HepG2 (cell line): Measurements from ENCODE around the gene RNASE13. TPM values are rescaled to one million over a fixed set of nuclear protein-coding genes. Genes with fewer than 3 reads are reported as not detected.

Experiments used
- AGO1 ChIP-seq: fragments of 200-400 bp; formaldehyde crosslinking; IDR thresholded peaks from 2 replicates; pipeline ENCODE4 v1.6.1; 2017; ENCODE audit warnings: mild to moderate bottlenecking, low read depth, low read length, moderate library complexity; ENCODE audit not compliant: poor library complexity, severe bottlenecking
- BRCA1 ChIP-seq: sonication (generic); formaldehyde crosslinking; IDR thresholded peaks from 2 replicates; pipeline ENCODE4 v1.4.0; 2020; ENCODE audit warnings: missing genetic modification reagents
- ETV6 ChIP-seq: sonication (generic); formaldehyde crosslinking; conservative IDR thresholded peaks from 2 replicates; pipeline ENCODE4 v1.4.0; 2020; ENCODE audit warnings: missing genetic modification reagents
- PHF21A ChIP-seq: sonication (generic); formaldehyde crosslinking; IDR thresholded peaks from 2 replicates; pipeline ENCODE4 v1.5.0; 2020; ENCODE audit warnings: mild to moderate bottlenecking, missing genetic modification reagents
- REXO4 ChIP-seq: sonication (generic); formaldehyde crosslinking; IDR thresholded peaks from 2 replicates; pipeline ENCODE4 v1.8.0; 2022; ENCODE audit warnings: missing genetic modification reagents, mild to moderate bottlenecking, borderline replicate concordance
- RFX3 ChIP-seq: IDR thresholded peaks from 2 replicates; pipeline ENCODE4 v1.6.1; 2016; ENCODE audit warnings: missing biosample characterization, missing genetic modification reagents
- SIN3B ChIP-seq: fragments of 150-350 bp; IDR thresholded peaks from 2 replicates; pipeline ENCODE4 v1.6.1; 2014; ENCODE audit warnings: low read length
- SP140L ChIP-seq: sonication (generic); formaldehyde crosslinking; IDR thresholded peaks from 2 replicates; pipeline ENCODE4 v1.4.0; 2020; ENCODE audit warnings: missing genetic modification reagents, borderline replicate concordance
- SP2 ChIP-seq: sonication (generic); formaldehyde crosslinking; IDR thresholded peaks from 2 replicates; pipeline ENCODE4 v1.5.1; 2020; ENCODE audit warnings: mild to moderate bottlenecking, missing genetic modification reagents
- STAT5B ChIP-seq: sonication (generic); formaldehyde crosslinking; IDR thresholded peaks from 2 replicates; pipeline ENCODE4 v1.4.0; 2020; ENCODE audit warnings: missing genetic modification reagents
- TEAD2 ChIP-seq: sonication (generic); formaldehyde crosslinking; IDR thresholded peaks from 2 replicates; pipeline ENCODE4 v1.9.0; 2021; ENCODE audit warnings: missing genetic modification reagents
- ZBTB42 ChIP-seq: sonication (generic); formaldehyde crosslinking; IDR thresholded peaks from 2 replicates; pipeline ENCODE4 v1.5.0; 2020; ENCODE audit warnings: mild to moderate bottlenecking, missing genetic modification reagents
- ZIK1 ChIP-seq: sonication (generic); formaldehyde crosslinking; IDR thresholded peaks from 2 replicates; pipeline ENCODE4 v1.5.0; 2020; ENCODE audit warnings: mild to moderate bottlenecking, low read depth, missing genetic modification reagents, borderline replicate concordance
- ZNF263 ChIP-seq: sonication (generic); formaldehyde crosslinking; IDR thresholded peaks from 2 replicates; pipeline ENCODE4 v1.4.0; 2020; ENCODE audit warnings: missing genetic modification reagents
- ZNF468 ChIP-seq: sonication (generic); formaldehyde crosslinking; IDR thresholded peaks from 2 replicates; pipeline ENCODE4 v1.8.0; 2022; ENCODE audit warnings: mild to moderate bottlenecking, moderate library complexity, missing genetic modification reagents
- ZNF558 ChIP-seq: sonication (generic); formaldehyde crosslinking; IDR thresholded peaks from 2 replicates; pipeline ENCODE4 v1.9.0; 2022; ENCODE audit warnings: mild to moderate bottlenecking, missing genetic modification reagents, borderline replicate concordance
- ZNF567 ChIP-seq: sonication (generic); formaldehyde crosslinking; IDR thresholded peaks from 2 replicates; pipeline ENCODE4 v1.8.1; 2023; ENCODE audit warnings: mild to moderate bottlenecking, missing genetic modification reagents, borderline replicate concordance
- ZNF572 ChIP-seq: sonication (generic); formaldehyde crosslinking; IDR thresholded peaks from 2 replicates; pipeline ENCODE4 v1.5.1; 2020; ENCODE audit warnings: mild to moderate bottlenecking, missing genetic modification reagents
- polyA plus RNA-seq, 8 experiments: library from polyadenylated mRNA; depleted of rRNA in 3 of 8; stranded (reverse) in 7 of 8; unstranded in 1 of 8; fragments of >200 nt; fragmentation: Illumina TruSeq in 4 of 8; extraction: Trizol in 4 of 8; gene quantifications; 2 replicates each; pipeline versions ENCODE4 v1.2.1 to v1.2.3, GENCODE V29; 2011 to 2016; ENCODE audit warnings: low read depth in 4 of 8, missing spikeins in 1 of 8, mixed read lengths in 1 of 8; ENCODE audit not compliant: insufficient read depth in 1 of 8
- total RNA-seq, 5 experiments: library from RNA; depleted of rRNA; stranded (reverse); fragments of >200 nt; fragmentation: Illumina TruSeq; extraction: Trizol; gene quantifications; 2 replicates each; pipeline ENCODE4 v1.2.3, GENCODE V29; 2016; ENCODE audit warnings: low read depth in 1 of 5
- TF ChIP-seq, protein P1 (sequence below): IDR thresholded peaks from 2 replicates; pipeline ENCODE4 v1.6.1; 2016
- TF ChIP-seq, protein P2 (sequence below): sonication (generic); formaldehyde crosslinking; IDR thresholded peaks from 2 replicates; pipeline ENCODE4 v1.5.0; 2020; ENCODE audit warnings: missing genetic modification reagents, mild to moderate bottlenecking, borderline replicate concordance
- TF ChIP-seq, protein P3 (sequence below): sonication (generic); formaldehyde crosslinking; IDR thresholded peaks from 2 replicates; pipeline ENCODE4 v1.4.0; 2020; ENCODE audit warnings: mild to moderate bottlenecking, missing genetic modification reagents
- TF ChIP-seq, protein P4 (sequence below): sonication (generic); formaldehyde crosslinking; IDR thresholded peaks from 2 replicates; pipeline ENCODE4 v1.8.0; 2022; ENCODE audit warnings: mild to moderate bottlenecking, missing genetic modification reagents, moderate library complexity
- TF ChIP-seq, protein P5 (sequence below): sonication (generic); formaldehyde crosslinking; IDR thresholded peaks from 2 replicates; pipeline ENCODE4 v1.5.1; 2020; ENCODE audit warnings: missing genetic modification reagents, mild to moderate bottlenecking, borderline replicate concordance
- TF ChIP-seq, protein P6 (sequence below): sonication (generic); formaldehyde crosslinking; conservative IDR thresholded peaks from 2 replicates; pipeline ENCODE4 v1.8.1; 2023; ENCODE audit warnings: missing genetic modification reagents

The RNASE13 gene
- total and polyA plus RNA-seq, 2 of the 13 experiments (the other 11 are each of a cell fraction or from before 2014, with no cell fraction given): 1.0 TPM; not detected in 1

DNA sequence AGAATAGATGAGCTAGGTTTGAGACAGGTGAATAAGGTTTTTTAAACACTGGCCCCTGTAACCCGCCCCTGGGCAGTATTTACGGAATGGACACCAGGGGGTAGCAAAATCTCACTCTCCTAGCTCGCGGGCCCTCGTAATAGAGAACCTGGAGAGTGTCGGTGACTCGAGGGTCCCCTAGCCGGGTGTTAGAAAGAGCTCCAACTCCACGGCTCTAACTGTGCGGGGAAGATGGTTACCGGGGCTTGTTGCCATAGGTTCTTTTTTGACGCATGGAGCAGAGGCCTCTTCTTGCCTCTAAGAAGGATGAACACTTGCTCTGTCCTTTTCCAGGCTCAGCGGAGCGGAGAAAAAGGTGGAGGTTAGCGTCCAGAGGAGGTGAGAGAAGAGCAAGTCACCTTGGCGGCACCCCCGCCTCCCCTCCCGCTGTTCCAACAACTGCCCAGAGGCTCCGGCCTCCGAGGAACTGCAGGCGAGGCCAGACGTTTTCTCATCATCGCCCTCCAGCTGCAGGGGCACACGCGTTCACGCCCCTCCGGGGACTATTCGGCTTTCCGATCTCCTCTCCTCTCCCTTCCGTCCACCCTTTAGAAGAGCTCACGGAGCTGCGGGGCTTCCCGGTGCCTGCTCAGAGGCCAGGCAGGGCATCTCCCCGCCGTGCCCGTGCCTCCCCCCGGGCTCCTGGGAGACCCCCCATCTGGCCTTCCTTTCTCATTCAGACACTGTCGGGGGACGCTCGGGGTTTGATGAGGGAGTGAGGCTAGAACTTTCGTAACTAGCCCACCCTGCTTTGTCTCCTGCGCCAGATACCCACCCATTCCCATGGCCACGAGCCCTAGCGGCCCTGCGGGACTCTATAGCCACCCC lies 34.1 kb upstream of the RNASE13 start (continued):
- TF ChIP-seq, protein P1, sequence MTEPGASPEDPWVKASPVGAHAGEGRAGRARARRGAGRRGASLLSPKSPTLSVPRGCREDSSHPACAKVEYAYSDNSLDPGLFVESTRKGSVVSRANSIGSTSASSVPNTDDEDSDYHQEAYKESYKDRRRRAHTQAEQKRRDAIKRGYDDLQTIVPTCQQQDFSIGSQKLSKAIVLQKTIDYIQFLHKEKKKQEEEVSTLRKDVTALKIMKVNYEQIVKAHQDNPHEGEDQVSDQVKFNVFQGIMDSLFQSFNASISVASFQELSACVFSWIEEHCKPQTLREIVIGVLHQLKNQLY (CRISPR knock-in tag): no peak
- TF ChIP-seq PHF21A (CRISPR knock-in tag) (peak; percentile 71), STAT5B (no peak), ZIK1 (CRISPR knock-in tag) (no peak), SP140L (CRISPR knock-in tag) (no peak), TEAD2 (no peak), AGO1 (no peak), SIN3B (no peak), ZNF263 (no peak; the same call in 1 of the 2 replicates), ZNF572 (CRISPR knock-in tag) (no peak), RFX3 (CRISPR knock-in tag) (no peak), BRCA1 (CRISPR knock-in tag) (no peak), SP2 (CRISPR knock-in tag) (no peak), REXO4 (no peak), ZBTB42 (peak; percentile 83; the same call in 1 of the 2 replicates), ZNF567 (CRISPR knock-in tag) (0 out of 2 replicates have a peak, but pooled peaks have one; percentile 27), ZNF468 (no peak), ZNF558 (no peak), ETV6 (CRISPR knock-in tag) (no peak)
- TF ChIP-seq, protein P2, sequence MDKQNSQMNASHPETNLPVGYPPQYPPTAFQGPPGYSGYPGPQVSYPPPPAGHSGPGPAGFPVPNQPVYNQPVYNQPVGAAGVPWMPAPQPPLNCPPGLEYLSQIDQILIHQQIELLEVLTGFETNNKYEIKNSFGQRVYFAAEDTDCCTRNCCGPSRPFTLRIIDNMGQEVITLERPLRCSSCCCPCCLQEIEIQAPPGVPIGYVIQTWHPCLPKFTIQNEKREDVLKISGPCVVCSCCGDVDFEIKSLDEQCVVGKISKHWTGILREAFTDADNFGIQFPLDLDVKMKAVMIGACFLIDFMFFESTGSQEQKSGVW: no peak
- TF ChIP-seq, protein P3, sequence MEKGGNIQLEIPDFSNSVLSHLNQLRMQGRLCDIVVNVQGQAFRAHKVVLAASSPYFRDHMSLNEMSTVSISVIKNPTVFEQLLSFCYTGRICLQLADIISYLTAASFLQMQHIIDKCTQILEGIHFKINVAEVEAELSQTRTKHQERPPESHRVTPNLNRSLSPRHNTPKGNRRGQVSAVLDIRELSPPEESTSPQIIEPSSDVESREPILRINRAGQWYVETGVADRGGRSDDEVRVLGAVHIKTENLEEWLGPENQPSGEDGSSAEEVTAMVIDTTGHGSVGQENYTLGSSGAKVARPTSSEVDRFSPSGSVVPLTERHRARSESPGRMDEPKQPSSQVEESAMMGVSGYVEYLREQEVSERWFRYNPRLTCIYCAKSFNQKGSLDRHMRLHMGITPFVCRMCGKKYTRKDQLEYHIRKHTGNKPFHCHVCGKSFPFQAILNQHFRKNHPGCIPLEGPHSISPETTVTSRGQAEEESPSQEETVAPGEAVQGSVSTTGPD (CRISPR knock-in tag): no peak
- TF ChIP-seq, protein P4, sequence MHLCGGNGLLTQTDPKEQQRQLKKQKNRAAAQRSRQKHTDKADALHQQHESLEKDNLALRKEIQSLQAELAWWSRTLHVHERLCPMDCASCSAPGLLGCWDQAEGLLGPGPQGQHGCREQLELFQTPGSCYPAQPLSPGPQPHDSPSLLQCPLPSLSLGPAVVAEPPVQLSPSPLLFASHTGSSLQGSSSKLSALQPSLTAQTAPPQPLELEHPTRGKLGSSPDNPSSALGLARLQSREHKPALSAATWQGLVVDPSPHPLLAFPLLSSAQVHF: no peak
- TF ChIP-seq, protein P5, sequence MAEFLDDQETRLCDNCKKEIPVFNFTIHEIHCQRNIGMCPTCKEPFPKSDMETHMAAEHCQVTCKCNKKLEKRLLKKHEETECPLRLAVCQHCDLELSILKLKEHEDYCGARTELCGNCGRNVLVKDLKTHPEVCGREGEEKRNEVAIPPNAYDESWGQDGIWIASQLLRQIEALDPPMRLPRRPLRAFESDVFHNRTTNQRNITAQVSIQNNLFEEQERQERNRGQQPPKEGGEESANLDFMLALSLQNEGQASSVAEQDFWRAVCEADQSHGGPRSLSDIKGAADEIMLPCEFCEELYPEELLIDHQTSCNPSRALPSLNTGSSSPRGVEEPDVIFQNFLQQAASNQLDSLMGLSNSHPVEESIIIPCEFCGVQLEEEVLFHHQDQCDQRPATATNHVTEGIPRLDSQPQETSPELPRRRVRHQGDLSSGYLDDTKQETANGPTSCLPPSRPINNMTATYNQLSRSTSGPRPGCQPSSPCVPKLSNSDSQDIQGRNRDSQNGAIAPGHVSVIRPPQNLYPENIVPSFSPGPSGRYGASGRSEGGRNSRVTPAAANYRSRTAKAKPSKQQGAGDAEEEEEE (CRISPR knock-in tag): no peak
- TF ChIP-seq, protein P6, sequence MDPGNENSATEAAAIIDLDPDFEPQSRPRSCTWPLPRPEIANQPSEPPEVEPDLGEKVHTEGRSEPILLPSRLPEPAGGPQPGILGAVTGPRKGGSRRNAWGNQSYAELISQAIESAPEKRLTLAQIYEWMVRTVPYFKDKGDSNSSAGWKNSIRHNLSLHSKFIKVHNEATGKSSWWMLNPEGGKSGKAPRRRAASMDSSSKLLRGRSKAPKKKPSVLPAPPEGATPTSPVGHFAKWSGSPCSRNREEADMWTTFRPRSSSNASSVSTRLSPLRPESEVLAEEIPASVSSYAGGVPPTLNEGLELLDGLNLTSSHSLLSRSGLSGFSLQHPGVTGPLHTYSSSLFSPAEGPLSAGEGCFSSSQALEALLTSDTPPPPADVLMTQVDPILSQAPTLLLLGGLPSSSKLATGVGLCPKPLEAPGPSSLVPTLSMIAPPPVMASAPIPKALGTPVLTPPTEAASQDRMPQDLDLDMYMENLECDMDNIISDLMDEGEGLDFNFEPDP (CRISPR knock-in tag): no peak
